ENCODE data around the gene HSD17B13.
"Not testable (repeated sequence)": the region's sequence is repeated elsewhere in the genome, so short reads cannot be mapped to it uniquely, and the experiment has no call there.

HSD17B13 gene

DNA sequence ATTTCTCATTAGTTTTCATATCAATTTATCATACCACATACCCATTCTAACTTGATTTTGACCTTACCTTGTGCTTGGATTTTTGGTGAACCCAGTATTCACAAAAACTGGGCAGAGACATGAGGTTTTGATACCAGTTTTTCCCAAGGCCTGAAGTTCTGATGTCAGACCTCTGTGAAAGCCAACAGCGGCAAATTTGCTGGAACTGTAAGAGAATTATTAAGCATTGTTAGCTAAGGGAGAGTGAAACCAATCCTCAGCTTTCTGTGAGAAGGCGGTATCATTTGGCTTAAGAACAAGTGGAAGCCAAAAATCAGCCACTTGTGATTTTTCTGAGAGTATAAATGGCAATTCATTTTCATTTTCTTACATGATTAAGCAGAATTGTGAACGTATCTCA, 8.9 kb downstream of the HSD17B13 start:
- DNase-seq: no peak

DNA sequence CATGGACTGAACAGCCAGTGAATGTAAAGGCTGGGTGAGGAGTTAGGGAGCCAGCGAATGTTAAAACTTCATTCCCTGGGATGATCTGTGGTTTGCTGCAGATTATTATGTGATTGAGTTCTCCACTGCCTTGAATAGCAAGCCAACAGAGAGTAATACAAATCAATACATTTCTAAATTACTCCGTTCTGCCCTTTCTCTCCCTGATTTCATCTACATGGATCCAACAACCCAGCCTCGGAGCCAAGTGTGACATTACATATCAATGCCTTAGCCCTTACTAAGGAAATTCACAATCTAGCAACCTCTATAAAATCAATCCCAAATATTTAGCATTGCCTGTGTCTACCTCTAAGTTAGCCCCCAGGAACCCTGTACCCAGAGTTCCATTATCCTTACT, 11.0 kb downstream of the HSD17B13 start:
- DNase-seq: no peak

DNA sequence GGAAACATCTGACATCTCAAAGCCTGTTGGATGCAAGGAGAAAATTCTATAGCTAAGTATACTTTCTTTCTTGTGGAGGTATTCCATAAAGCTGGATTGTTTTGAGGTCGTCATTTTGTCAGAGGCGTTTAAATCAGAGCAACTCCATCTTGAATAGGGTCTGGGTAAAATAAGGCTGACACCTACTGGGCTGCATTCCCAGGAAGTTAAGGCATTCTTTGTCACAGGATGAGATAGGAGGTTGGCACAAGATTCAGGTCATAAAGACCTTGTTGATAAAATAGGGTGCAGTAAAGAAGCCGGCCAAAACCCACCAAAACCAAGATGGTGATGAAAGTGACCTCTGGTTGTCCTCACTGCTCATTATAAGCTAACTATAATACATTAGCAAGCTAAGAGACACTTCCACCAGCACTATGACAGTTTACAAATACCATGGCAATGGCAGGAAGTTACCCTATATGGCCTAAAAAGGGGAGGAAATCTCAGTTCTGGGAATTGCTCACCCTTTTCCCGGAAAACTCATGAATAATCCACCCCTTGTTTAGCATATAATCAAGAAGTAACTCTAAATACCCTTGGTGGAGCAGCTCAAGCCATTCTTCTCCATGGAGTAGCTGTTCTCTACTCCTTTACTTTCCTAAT, 11.9 kb downstream of the HSD17B13 start:
- no peak for DNase-seq

DNA sequence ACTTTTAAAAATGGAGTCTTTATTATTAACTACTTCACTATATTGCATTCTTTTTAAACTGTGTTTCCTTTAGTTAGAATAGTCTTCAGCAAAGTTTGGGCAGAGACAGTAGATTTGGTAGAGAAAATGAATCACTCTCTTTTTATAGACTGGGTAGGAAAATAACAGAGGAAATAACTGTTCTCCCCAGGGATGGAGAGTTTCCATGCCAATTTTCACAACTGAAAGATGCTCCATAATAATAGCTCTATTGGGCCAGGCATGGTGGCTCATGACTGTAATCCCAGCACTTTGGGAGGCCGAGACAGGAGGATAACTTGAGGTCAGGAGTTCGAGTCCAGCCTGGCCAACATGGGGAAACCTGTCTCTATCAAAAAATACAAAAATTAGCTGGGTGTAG, 13.1 kb downstream of the HSD17B13 start:
- no peak for DNase-seq

DNA sequence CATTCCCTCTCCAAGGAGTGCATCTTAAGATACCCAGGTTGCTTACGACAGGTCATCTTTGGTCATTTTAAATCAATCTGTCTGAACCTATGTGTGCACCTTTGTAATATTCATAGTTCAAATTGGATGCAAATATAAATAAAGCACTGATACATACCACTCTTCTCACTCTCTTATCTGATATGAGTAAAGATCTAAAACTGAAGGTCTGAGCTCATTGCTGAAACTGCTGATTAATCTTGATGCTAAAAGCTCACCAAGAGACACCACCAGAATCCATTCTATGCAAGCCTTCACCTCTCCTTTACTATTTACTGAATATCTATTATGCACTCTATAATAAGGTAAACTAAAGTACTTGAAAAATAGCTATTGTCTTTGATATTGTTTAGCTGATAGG, 16.6 kb downstream of the HSD17B13 start:
- no peak for DNase-seq

DNA sequence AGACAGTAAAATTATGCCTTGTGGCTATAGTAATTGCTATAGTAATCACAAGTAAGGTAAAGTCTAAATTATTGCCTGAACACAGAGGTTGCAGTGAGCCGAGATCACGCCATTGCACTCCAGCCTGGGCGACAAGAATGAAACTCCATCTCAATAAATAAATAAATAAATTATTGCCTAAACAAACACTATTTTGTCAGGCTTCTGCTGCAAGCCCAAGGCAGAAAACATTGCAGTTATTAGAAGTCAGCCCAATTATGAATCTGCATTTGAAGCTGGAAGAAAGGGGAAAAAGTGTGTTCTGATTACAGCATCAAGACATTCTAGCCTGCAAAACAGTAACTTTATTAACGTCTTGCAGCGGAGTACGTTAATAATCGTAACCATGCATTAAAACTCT, 17.1 kb downstream of the HSD17B13 start:
- DNase-seq: no peak

DNA sequence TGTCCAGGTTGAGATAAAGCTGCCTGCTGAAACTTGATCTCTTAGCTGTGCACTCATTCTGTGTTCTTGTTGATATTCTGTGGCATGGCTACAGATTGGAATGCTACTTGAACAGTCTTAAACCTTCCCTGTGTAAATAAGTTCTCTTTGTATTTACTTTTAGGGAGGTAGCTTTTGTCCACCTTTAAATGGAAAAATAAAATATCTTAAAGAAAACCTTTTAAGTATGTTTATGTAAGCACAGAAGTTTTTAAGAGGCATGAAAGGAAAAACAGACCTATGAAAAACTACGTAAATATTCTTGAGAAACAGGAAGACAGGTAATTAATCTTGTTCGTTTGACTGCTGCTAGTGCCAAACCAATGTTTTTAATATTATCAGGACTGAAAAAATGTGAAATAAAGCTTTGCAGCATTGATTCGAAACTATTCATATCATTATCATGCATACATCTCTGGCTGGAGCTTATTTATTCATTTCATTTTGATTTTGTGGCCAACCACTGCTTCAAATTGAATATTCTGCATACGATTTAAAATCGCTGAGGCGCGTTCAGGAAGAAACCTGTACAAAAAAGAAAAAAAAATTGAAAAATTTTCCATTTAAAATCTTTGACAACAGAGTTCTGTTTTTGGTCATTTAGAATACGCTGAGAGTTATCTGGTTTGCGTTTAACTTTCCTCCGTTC, 17.8 kb downstream of the HSD17B13 start:
- DNase-seq: no peak

DNA sequence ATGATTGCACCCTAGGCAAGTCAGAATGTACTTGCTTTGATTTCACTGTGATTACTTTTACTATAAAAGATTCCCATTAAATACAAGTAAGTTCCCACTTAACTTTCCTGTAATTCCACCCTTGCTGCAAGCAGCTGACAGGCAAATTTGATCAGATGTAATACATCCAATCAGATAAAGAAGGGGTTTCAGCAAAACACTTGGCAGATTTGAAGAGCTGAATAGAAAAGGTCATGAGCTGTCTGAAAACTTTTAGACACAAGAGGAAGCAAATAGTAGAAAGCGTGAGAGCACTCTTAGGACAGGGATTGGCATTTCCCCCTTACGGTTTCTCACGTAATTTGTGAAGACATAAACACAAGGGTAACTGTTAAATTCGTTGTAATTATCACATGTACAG, 22.8 kb downstream of the HSD17B13 start:
- no peak for DNase-seq

DNA sequence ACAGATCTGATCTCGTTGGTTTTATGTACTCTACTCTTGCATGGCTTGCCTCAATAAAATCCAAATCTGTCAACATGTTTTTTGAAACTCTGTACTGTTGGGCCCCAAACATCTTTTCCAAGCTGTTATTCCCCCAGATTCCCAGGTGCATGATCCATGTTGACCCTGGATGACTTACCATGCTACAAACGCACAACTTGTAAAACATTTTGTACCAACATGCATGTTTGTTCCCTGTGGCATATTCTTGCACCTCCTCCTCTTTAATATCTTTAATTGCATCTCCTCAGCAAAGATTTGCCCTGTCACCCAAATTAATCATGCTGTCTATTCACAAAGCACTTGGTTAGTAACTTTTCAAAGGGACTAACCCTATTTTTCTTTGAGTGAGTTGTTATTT, 24.3 kb downstream of the HSD17B13 start:
- no peak for DNase-seq

DNA sequence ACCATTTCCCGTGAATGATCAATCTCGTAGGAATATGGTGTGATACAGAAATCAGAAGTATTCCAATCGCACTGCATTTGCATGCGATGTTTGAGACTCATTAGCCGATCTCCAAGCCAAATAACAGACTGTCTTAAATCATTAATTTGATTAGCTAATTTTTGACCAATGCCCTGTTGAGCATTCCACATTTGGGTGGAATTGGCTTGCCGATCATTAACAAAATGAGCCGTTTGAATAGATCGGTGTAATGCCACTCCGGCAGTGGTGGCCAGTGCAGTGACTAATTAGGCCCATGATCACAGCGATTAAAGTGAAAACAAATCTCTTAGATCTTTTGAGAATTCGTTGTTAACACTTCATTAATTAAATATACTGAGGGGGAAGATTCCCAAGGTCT, 27.8 kb downstream of the HSD17B13 start:
- DNase-seq: not testable (repeated sequence)

DNA sequence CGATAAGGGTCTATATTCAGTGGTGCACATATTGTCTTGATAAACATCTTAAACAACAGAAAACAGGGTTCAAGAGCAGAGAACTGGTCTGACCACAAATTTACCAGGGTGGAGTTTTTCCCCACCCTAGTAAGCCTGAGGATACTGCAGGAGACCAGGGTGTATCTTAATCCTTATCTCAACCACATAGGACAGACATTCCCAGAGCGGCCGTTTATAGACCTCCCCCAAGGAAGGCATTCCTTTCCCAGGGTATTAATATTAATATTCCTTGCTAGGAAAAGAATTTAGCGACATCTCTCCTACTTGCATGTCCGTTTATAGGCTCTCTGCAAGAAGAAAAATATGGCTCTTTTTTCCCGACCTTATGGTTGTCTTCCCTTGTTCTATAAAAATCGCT, 28.8 kb downstream of the HSD17B13 start:
- not testable (repeated sequence) for DNase-seq

DNA sequence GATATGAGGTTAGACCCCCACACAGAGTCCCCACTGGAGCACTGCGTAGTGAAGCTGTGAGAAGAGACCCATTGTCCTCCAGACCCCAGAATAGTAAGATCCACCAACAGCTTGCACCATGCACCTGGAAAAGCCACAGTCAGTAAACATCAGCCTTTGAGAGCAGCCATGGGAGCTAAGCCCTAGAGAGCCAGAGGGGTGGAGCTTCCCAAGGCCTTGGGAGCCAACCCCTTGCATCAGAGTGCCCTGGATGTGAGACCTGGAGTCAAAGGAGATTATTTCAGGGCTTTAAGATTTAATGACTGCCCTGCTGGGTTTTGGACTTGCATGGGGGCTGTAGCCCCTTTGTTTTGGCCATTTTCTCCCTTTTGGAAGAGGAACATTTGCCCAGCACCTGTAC, 35.7 kb downstream of the HSD17B13 start:
- no peak for DNase-seq

DNA sequence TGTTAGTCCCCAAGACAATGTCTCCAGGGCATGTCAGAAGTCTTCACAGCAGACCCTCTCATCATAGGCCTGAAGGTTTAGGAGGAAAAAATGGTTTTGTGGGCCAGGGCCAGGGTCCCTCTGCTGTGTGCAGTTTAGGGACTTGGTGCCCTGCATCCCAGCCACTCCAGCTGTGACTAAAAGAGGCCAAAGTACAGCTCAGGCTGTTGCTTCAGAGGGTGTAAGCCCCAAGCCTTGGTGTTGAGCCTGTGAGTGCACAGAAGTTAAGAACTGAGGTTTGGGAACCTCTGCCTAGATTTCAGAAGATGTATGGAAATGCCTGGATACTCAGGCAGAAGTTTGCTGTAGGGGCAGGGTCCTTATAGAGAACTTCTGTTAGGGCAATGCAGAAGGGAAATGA, 38.4 kb downstream of the HSD17B13 start:
- not testable (repeated sequence) for DNase-seq

DNA sequence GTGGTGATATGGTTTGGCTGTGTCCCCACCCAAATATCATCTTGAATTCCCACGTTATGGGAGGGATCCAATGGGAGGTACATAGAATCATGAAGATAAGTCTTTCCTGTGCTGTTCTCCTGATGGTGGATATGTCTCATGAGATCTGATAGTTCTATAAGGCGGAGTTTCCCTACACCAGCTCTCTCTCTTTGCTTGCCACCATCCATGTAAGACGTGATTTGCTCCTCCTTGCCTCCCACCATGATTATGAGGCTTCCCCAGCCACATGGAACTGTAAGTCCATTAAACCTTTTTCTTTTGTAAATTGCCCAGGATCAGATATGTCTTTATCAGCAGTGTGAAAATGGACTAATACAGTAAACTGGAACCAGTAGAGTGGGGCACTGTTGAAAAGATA, 39.5 kb downstream of the HSD17B13 start:
- no peak for DNase-seq

DNA sequence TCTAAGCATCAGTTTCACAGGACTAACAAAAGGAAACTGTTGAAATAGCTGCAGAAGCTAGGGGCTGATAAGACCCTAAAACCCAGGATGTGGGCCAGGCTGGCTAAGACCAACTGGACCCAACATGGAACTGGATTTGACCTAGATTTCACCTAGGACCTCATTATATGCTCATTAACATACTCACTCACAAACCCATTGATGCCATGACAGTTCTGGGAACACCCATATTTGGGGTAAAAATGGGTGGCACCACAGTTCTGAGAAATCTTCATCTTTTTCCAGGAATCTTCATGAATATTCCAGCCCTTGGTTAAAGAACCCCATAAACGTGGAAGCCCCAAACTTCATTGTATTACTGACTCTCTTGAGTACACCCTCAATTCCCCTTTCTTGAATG, 41.1 kb downstream of the HSD17B13 start:
- no peak for DNase-seq

DNA sequence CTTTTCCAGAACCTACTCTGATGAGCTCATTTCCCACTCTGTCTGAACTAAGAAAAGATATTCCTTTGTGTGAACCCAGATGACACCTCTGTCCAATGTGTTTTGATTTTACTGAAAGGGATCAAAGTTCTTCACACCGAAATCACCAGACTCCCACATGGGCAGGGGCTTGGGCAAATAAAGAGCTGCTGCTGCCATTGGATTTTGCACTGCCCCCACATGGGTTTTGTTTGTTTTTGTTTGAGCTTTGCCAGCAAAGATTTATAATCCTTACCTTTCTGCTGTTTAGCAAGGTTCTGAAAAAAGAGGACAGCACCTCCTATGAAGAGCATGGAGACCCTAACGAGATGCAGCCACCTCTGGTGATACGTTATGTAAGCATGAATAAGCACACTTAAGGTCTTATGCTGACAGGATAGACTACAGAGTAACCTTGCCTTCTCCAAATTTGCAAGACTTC, 44.3 kb downstream of the HSD17B13 start:
- no peak for DNase-seq

DNA sequence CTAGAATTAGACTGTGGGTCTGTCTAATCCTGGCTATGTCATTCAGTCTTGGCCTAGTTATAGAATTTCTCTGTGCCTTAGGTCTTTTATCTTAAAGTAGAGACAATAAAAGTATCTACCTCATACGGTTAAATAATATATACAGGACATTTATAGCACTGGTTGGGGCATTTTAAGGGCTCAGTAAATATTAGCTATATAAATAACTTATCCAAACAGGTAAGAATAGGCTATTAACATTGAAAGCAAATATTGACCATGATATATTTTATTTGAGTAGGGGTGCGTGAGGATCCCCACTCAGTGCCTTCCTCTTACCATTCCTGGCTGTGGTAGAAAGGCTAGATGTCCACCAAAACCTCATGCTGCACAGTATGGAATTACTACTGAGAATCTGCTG, 47.4 kb downstream of the HSD17B13 start:
- no peak for DNase-seq

DNA sequence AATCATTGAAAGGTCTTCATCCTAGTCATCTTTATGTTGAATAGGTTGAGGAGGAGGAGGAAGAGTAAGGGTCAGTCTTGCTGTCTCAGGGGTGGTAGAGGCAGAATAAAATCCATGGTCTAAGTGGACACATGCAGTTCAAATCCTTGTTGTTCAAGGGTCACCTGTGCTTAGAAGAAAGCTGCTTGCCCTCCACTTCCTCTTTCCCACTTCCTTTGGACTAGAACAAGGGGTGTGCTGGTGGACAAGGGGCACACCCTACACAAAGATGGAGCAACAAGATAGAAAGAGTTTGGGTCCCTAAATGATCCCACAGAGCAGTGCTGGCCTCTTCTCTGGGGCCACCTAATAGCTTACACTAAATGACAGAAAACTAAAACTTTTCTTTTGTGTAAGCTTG, 47.9 kb downstream of the HSD17B13 start:
- no peak for DNase-seq

DNA sequence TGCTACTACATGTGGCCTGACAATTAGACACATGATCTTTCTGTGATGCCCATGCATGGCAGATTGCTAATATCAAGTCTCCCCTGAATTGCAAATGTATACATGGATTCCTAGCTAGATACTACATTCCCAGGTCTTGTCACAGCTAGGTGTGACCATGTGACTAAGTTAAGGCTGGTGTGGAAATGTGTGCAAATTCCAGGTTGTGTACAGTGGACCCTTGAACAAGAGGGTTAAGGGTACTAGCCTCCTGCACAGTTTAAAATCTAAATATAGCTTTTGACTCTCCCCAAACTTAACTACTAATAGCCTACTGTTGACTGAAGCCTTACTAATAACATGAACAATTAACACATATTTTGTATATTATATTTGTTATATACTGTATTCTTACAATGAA, 48.4 kb downstream of the HSD17B13 start:
- DNase-seq: no peak

DNA sequence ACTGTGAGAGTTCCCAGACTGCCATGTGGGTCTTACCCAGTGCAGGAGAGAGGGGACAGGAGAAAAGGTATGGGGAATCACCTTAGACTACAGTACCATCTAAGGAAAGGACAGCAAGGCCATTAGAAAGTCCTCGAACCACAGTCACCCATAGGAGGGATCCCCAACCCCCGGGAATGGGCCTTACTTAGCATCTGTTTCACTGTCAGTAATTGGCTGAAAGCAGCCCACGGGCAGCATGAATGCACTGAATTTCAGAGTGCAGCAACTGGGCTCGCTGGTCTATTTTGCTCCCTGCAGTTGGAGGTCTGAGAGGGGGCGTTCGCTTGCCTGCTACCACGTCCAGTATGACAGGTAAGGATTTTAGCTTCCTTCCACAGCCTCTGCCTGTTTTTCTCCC, 51.9 kb downstream of the HSD17B13 start:
- DNase-seq: no peak

DNA sequence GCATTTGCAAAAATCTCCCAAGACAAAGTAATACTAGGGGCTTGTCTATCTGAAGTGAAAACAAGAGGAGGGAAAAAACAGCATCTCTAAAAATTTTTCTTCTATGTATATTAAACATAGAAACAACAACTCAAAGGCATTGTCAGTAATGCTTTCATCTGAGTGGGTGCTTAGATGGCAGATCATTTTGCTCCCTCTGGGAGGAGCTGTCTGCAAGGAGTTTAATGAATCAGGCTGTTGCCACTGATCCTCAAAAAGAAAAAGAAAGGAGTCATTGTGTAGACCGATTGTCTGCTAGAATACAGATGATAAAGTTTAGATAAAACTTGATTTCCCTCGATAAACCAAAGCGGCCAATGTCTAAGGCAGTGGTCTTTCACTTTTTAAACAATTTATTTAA, 52.5 kb downstream of the HSD17B13 start:
- DNase-seq: no peak

DNA sequence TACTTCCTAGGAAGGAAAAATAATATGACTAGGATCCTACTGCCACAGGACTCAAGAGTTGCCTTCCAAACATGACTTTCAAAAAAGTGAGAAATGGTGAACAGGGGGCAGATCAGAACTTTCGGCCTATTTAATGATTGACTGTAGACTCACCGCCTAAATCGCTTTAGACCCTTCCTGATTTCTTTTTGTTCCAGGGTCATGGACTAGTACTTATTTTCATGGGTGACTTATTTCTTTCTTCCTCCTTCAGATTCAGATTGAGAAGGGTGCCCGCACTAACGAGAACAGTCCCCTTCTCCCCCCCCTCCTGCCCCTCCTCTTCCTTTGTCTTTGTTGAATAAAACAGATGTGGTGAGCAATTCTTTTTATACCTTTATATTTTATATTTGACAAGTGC, 54.3 kb downstream of the HSD17B13 start:
- DNase-seq: no peak

DNA sequence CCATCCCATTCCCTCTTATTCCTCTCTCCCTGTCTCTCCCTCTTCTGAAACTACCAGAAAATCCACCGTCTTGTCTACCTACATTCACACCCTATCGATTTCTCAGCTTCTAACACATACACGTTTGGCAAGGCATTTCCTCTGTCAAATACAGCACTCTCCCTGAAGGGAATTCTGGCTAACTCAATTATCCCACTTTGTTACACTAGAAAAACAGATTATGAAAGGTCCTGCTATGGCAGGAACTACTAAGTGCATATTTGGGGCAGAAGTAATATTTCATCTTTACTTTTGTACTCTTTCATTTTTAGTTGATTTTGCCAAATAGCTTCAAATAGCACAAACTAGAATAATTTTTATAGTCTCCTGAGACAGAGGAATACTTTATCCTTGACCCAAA, 55.7 kb downstream of the HSD17B13 start:
- DNase-seq: no peak

DNA sequence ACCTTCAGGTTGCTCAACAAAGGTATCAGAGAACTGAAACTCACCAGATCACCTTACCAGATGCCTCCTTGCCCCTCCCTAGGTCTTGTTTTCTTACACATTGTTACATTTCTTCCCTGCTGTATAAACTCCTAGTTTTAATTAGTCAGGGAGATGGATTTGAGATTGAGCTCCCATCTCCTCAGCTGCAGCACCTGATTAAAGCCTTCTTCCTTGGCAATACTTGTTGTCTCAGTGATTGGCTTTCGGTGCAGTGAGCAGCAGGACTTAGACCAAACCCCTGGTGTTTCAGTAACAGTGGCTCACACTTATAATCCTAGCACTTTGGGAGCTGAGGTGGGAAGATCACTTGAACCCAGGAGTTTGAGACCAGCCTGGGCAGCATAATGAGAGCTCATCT, 59.8 kb downstream of the HSD17B13 start:
- no peak for DNase-seq

DNA sequence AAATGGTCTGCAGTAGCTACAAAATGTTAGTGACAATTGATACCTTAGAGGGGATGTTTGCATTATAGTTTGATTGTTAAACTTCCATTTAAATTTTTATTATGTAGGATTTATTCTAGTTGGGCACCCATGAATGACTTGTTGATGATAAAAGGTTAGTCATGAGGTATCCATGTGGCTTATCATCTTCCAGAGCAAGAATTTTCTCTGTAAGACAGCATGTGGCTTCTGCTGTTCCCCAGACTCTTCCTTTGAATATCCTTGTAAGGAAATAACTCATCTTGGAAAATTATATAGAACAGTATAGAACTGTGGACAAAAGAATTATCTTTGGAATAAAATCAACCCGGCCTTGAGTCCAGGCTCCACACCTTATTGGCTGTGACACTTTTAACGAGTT, 62.2 kb downstream of the HSD17B13 start:
- no peak for DNase-seq

Measured in SIG-M5 (cell line).